ENCODE data around the gene VIL1. TPM values are rescaled to one million over a fixed set of nuclear protein-coding genes. Genes with fewer than 3 reads are reported as not detected.

The VIL1 gene
- total and polyA plus RNA-seq, 2 of the 13 experiments (the other 11 are each of a cell fraction or from before 2014, with no cell fraction given), result 287 to 301 TPM

DNA sequence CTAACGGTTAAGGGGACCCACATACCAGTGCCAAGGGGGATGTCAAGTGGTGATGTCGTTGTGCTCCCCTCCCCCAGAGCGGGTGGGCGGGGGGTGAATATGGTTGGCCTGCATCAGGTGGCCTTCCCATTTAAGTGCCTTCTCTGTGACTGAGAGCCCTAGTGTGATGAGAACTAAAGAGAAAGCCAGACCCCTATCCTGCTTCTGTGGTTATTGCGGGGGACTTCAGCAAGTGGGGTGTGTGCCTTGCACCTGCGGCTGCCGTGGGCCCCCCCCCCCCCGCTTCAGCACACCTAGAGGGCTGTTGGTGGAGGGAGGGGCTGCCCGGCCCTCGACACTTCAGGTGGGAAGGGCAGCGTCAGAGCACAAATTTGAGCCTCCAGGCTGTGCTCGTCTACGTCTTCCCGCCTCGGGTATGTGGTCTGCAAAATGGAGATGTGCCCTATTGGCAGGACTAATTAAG lies 13.1 kb upstream of the VIL1 start (continued):
- TF ChIP-seq, protein P1, sequence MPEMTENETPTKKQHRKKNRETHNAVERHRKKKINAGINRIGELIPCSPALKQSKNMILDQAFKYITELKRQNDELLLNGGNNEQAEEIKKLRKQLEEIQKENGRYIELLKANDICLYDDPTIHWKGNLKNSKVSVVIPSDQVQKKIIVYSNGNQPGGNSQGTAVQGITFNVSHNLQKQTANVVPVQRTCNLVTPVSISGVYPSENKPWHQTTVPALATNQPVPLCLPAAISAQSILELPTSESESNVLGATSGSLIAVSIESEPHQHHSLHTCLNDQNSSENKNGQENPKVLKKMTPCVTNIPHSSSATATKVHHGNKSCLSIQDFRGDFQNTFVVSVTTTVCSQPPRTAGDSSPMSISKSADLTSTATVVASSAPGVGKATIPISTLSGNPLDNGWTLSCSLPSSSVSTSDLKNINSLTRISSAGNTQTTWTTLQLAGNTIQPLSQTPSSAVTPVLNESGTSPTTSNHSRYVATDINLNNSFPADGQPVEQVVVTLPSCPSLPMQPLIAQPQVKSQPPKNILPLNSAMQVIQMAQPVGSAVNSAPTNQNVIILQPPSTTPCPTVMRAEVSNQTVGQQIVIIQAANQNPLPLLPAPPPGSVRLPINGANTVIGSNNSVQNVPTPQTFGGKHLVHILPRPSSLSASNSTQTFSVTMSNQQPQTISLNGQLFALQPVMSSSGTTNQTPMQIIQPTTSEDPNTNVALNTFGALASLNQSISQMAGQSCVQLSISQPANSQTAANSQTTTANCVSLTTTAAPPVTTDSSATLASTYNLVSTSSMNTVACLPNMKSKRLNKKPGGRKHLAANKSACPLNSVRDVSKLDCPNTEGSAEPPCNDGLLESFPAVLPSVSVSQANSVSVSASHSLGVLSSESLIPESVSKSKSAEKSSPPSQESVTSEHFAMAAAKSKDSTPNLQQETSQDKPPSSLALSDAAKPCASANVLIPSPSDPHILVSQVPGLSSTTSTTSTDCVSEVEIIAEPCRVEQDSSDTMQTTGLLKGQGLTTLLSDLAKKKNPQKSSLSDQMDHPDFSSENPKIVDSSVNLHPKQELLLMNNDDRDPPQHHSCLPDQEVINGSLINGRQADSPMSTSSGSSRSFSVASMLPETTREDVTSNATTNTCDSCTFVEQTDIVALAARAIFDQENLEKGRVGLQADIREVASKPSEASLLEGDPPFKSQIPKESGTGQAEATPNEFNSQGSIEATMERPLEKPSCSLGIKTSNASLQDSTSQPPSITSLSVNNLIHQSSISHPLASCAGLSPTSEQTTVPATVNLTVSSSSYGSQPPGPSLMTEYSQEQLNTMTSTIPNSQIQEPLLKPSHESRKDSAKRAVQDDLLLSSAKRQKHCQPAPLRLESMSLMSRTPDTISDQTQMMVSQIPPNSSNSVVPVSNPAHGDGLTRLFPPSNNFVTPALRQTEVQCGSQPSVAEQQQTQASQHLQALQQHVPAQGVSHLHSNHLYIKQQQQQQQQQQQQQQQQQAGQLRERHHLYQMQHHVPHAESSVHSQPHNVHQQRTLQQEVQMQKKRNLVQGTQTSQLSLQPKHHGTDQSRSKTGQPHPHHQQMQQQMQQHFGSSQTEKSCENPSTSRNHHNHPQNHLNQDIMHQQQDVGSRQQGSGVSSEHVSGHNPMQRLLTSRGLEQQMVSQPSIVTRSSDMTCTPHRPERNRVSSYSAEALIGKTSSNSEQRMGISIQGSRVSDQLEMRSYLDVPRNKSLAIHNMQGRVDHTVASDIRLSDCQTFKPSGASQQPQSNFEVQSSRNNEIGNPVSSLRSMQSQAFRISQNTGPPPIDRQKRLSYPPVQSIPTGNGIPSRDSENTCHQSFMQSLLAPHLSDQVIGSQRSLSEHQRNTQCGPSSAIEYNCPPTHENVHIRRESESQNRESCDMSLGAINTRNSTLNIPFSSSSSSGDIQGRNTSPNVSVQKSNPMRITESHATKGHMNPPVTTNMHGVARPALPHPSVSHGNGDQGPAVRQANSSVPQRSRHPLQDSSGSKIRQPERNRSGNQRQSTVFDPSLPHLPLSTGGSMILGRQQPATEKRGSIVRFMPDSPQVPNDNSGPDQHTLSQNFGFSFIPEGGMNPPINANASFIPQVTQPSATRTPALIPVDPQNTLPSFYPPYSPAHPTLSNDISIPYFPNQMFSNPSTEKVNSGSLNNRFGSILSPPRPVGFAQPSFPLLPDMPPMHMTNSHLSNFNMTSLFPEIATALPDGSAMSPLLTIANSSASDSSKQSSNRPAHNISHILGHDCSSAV (CRISPR knock-in tag; IDR thresholded peaks at IDR 0.05; ENCODE audit: borderline replicate concordance), result no peak
- TF ChIP-seq POLR2AphosphoS5 (IDR thresholded peaks at IDR 0.05; ENCODE audit: low read depth, low read length) (peak; percentile 82), TAF1 (CRISPR knock-in tag; IDR thresholded peaks at IDR 0.05) (0 out of 2 replicates have a peak, but pooled peaks have one; percentile 10), NR2F1 (CRISPR knock-in tag; IDR thresholded peaks at IDR 0.05) (peak in 1 of 2 experiments; percentile 10; a peak in 1 of 4 replicates), HES4 (CRISPR knock-in tag; IDR thresholded peaks at IDR 0.05; ENCODE audit: borderline replicate concordance) (peak; percentile 71), SIX1 (CRISPR knock-in tag; IDR thresholded peaks at IDR 0.05; ENCODE audit: borderline replicate concordance) (0 out of 2 replicates have a peak, but pooled peaks have one; percentile 8), SOX5 (CRISPR knock-in tag; IDR thresholded peaks at IDR 0.05; ENCODE audit: borderline replicate concordance) (no peak), PHF21A (CRISPR knock-in tag; IDR thresholded peaks at IDR 0.05) (peak; percentile 80)
- TF ChIP-seq, protein P2, sequence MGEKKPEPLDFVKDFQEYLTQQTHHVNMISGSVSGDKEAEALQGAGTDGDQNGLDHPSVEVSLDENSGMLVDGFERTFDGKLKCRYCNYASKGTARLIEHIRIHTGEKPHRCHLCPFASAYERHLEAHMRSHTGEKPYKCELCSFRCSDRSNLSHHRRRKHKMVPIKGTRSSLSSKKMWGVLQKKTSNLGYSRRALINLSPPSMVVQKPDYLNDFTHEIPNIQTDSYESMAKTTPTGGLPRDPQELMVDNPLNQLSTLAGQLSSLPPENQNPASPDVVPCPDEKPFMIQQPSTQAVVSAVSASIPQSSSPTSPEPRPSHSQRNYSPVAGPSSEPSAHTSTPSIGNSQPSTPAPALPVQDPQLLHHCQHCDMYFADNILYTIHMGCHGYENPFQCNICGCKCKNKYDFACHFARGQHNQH (CRISPR knock-in tag; IDR thresholded peaks at IDR 0.05), result no peak
- TF ChIP-seq, protein P3, sequence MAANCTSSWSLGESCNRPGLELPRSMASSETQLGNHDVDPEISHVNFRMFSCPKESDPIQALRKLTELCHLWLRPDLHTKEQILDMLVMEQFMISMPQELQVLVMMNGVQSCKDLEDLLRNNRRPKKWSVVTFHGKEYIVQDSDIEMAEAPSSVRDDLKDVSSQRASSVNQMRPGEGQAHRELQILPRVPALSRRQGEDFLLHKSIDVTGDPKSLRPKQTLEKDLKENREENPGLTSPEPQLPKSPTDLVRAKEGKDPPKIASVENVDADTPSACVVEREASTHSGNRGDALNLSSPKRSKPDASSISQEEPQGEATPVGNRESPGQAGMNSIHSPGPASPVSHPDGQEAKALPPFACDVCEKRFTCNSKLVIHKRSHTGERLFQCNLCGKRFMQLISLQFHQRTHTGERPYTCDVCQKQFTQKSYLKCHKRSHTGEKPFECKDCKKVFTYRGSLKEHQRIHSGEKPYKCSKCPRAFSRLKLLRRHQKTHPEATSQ (CRISPR knock-in tag; IDR thresholded peaks at IDR 0.05; ENCODE audit: borderline replicate concordance), result 0 out of 2 replicates have a peak, but pooled peaks have one; percentile 39
- TF ChIP-seq, protein P4, sequence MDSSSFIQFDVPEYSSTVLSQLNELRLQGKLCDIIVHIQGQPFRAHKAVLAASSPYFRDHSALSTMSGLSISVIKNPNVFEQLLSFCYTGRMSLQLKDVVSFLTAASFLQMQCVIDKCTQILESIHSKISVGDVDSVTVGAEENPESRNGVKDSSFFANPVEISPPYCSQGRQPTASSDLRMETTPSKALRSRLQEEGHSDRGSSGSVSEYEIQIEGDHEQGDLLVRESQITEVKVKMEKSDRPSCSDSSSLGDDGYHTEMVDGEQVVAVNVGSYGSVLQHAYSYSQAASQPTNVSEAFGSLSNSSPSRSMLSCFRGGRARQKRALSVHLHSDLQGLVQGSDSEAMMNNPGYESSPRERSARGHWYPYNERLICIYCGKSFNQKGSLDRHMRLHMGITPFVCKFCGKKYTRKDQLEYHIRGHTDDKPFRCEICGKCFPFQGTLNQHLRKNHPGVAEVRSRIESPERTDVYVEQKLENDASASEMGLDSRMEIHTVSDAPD (CRISPR knock-in tag; IDR thresholded peaks at IDR 0.05), result peak; percentile 83; the same call in 1 of the 2 replicates
- TF ChIP-seq, protein P5, sequence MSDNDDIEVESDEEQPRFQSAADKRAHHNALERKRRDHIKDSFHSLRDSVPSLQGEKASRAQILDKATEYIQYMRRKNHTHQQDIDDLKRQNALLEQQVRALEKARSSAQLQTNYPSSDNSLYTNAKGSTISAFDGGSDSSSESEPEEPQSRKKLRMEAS (IDR thresholded peaks at IDR 0.05), result no peak
- TF ChIP-seq, protein P6, sequence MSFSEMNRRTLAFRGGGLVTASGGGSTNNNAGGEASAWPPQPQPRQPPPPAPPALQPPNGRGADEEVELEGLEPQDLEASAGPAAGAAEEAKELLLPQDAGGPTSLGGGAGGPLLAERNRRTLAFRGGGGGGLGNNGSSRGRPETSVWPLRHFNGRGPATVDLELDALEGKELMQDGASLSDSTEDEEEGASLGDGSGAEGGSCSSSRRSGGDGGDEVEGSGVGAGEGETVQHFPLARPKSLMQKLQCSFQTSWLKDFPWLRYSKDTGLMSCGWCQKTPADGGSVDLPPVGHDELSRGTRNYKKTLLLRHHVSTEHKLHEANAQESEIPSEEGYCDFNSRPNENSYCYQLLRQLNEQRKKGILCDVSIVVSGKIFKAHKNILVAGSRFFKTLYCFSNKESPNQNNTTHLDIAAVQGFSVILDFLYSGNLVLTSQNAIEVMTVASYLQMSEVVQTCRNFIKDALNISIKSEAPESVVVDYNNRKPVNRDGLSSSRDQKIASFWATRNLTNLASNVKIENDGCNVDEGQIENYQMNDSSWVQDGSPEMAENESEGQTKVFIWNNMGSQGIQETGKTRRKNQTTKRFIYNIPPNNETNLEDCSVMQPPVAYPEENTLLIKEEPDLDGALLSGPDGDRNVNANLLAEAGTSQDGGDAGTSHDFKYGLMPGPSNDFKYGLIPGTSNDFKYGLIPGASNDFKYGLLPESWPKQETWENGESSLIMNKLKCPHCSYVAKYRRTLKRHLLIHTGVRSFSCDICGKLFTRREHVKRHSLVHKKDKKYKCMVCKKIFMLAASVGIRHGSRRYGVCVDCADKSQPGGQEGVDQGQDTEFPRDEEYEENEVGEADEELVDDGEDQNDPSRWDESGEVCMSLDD (CRISPR knock-in tag; IDR thresholded peaks at IDR 0.05; ENCODE audit: borderline replicate concordance), result no peak; the same call in 1 of the 2 replicates

Measured in HepG2 (cell line).